ENCODE measurements around the gene TUT4. TPM values are rescaled to one million over a fixed set of nuclear protein-coding genes. Genes with fewer than 3 reads are reported as not detected.

TUT4 gene
- 16.8 and 24.8 TPM in 2 replicates for total RNA-seq

GRCh38 chr1:52552505-52553361 lies at the start of gene TUT4:
TSS of gene TUT4 (minus strand) at chr1:52553092. CDS start at chr1:52526280, 26,812 bp downstream.

GRCh38 chr1:52601991-52602855 lies 49.3 kb upstream of the TUT4 start, which contains the start of gene GPX7:
TSS of gene GPX7 (plus strand) at chr1:52602371. CDS start at chr1:52602410, 39 bp downstream.

GRCh38 chr1:52404116-52404974 lies 148.5 kb downstream of the TUT4 start, which contains the start of the genes ORC1 and PRPF38A:
TSS of gene ORC1 (minus strand) at chr1:52404423. CDS start at chr1:52402223, 2,200 bp downstream.
TSS of gene PRPF38A (plus strand) at chr1:52404602. CDS start at chr1:52404750, 148 bp downstream.

Other genes with a start within 250 kb of the TUT4 start
- gene CC2D1B, start 186.9 kb downstream of the TUT4 start, total RNA-seq: 17.9 and 22.8 TPM in 2 replicates
- gene ORC1, start 148.7 kb downstream of the TUT4 start, total RNA-seq: 1.9 and 6.7 TPM in 2 replicates
- 8.9 and 9.4 TPM in 2 replicates for gene PRPF38A, start 148.5 kb downstream of the TUT4 start, total RNA-seq
- gene GPX7, start 49.3 kb upstream of the TUT4 start, total RNA-seq: 16.3 and 16.7 TPM in 2 replicates
- gene SHISAL2A, start 80.1 kb upstream of the TUT4 start, total RNA-seq: not detected in 2 replicates
- 13.7 and 14.0 TPM in 2 replicates for gene COA7, start 145.3 kb upstream of the TUT4 start, total RNA-seq
- gene ZYG11B, start 173.4 kb upstream of the TUT4 start, total RNA-seq: 22.5 and 26.7 TPM in 2 replicates

All from endothelial cell of coronary artery (primary cell).